OCI-LY7 (cell line): ENCODE results near the gene FGR. TPM values are rescaled to one million over a fixed set of nuclear protein-coding genes. Genes with fewer than 3 reads are reported as not detected.
A peak's percentile ranks its signal among the peaks of the same experiment; 100 is the strongest.

ENCODE experiments used
- BruUV-seq: library from RNA; stranded (reverse); fragments of 400-500 nt; replicated peaks from 2 replicates; lab custom pipeline; 2021; lab: Mats Ljungman, UMichigan
- CTCF ChIA-PET: fragments of 300-600 bp; sonication (Branson Sonifier 250); formaldehyde crosslinking; loops from one replicate; lab custom pipeline; 2022; ENCODE audit warnings: antibody characterized with exemption; ENCODE audit not compliant: unreplicated experiment; lab: Charles Lee
- POLR2A ChIA-PET: fragments of 300-600 bp; sonication (Branson Sonifier 250); formaldehyde crosslinking; loops from one replicate; lab custom pipeline; 2022; ENCODE audit warnings: antibody characterized with exemption; lab: Charles Lee
- DNase-seq: peaks from one replicate; pipeline ENCODE4 v3.0.0-alpha.2; 2015; ENCODE audit warnings: low spot score
- H2AFZ ChIP-seq: fragments of 200-600 bp; sonication (generic), shearing (Covaris generic); 2 replicates; pipeline ENCODE4 v1.6.1; 2014; ENCODE audit warnings: mild to moderate bottlenecking, antibody characterized with exemption, low read length, moderate library complexity
- H3K27ac ChIP-seq: fragments of 200-600 bp; sonication (generic); 2 replicates; pipeline ENCODE4 v1.5.1; 2014; ENCODE audit warnings: mixed run types, low read depth, mild to moderate bottlenecking, moderate library complexity, low read length, inconsistent platforms; ENCODE audit not compliant: poor library complexity, severe bottlenecking
- H3K36me3 ChIP-seq: fragments of 200-600 bp; sonication (generic); 2 replicates; pipeline ENCODE4 v1.6.1; 2014; ENCODE audit warnings: mild to moderate bottlenecking, antibody characterized with exemption, low read length, moderate library complexity, mixed read lengths; ENCODE audit not compliant: insufficient read depth
- H3K4me1 ChIP-seq: fragments of 200-600 bp; sonication (generic); 2 replicates; pipeline ENCODE4 v1.5.1; 2014; ENCODE audit warnings: mild to moderate bottlenecking, low read length; ENCODE audit not compliant: insufficient read depth, poor library complexity, severe bottlenecking
- H3K4me2 ChIP-seq: fragments of 200-600 bp; sonication (generic); 2 replicates; pipeline ENCODE4 v1.6.1; 2014; ENCODE audit warnings: mild to moderate bottlenecking, low read length
- H3K4me3 ChIP-seq: fragments of 200-600 bp; sonication (generic); 2 replicates; pipeline ENCODE4 v1.5.1; 2014; ENCODE audit warnings: mild to moderate bottlenecking, low read depth, low read length; ENCODE audit not compliant: poor library complexity, severe bottlenecking
- H3K79me2 ChIP-seq: fragments of 200-600 bp; sonication (generic); 2 replicates; pipeline ENCODE4 v1.6.1; 2016; ENCODE audit warnings: low read depth, mild to moderate bottlenecking, low read length, moderate library complexity, mixed read lengths; ENCODE audit not compliant: insufficient read depth
- H3K9me2 ChIP-seq: fragments of 200-600 bp; sonication (generic); 2 replicates; pipeline ENCODE4 v1.6.1; 2016; ENCODE audit warnings: mild to moderate bottlenecking, low read length, mixed read lengths; ENCODE audit not compliant: insufficient read depth
- H3K9me3 ChIP-seq: fragments of 200-600 bp; sonication (generic); 2 replicates; pipeline ENCODE4 v1.6.1; 2014; ENCODE audit warnings: mild to moderate bottlenecking, mixed run types, low read length, mixed read lengths
- H4K20me1 ChIP-seq: fragments of 200-600 bp; sonication (generic); 2 replicates; pipeline ENCODE4 v1.6.1; 2014; ENCODE audit warnings: mild to moderate bottlenecking, antibody characterized with exemption, low read length, moderate library complexity, mixed read lengths; ENCODE audit not compliant: insufficient read depth
- CTCF ChIP-seq: fragments of 200-600 bp; sonication (generic); conservative IDR thresholded peaks from 2 replicates; pipeline ENCODE4 v1.5.1; 2014; ENCODE audit warnings: mild to moderate bottlenecking, antibody characterized with exemption, low read length, moderate library complexity, mixed read lengths
- EZH2phosphoT487 ChIP-seq: fragments of 200-600 bp; sonication (generic); IDR thresholded peaks from 2 replicates; pipeline ENCODE4 v1.6.1; 2018; ENCODE audit warnings: low read depth, borderline replicate concordance, mild to moderate bottlenecking, mixed run types, antibody characterized with exemption, low read length, moderate library complexity, mixed read lengths
- intact Hi-C: fragments of 100-400 bp; cut with micrococcal nuclease; formaldehyde crosslinking; loops from one replicate; pipeline ENCODE4 v1.10.0; 2022; ENCODE audit not compliant: unreplicated experiment
- total RNA-seq, 2 experiments: library from RNA; depleted of rRNA in 1 of 2; stranded (reverse); fragments of >200 nt in 1 of 2; shearing (Covaris generic) in 1 of 2; gene quantifications; 2 replicates each; pipeline ENCODE4 v1.2.3, GENCODE V29; 2014 to 2022

The FGR gene
- total RNA-seq, 2 experiments from 2014 or later = 1.2 to 2.2 TPM

GRCh38 chr1:27662261-27662660 lies 27.3 kb upstream of the FGR start:
- Histone ChIP-seq H3K9me2 (no peaks in the 10 kb centered on the region), H3K9me3 (no peaks in the 10 kb centered on the region), H3K36me3 (no peaks in the 10 kb centered on the region), H3K27ac (peak overlapping the region; percentile 85), H3K4me1 (peaks cover 55% of the 10 kb centered on the region), H4K20me1 (no peaks in the 10 kb centered on the region), H3K4me3 (peak overlapping the region; percentile 54), H3K4me2 (peak overlapping the region; percentile 90), H3K79me2 (no peaks in the 10 kb centered on the region), H2AFZ (peak overlapping the region; percentile 65; the same call in 1 of the 2 replicates)
- TF ChIP-seq CTCF (no peak), EZH2phosphoT487 (no peak)
- BruUV-seq = no TSS peak
- CTCF ChIA-PET = interaction anchor here (0.6 to 1.9 kb wide), 4 partner anchors 19 to 366 kb away, joined by 3 to 26 read pairs (median 6); no protein-coding TSS in a partner anchor
- POLR2A ChIA-PET = interaction anchor here (0.7 to 3.8 kb wide), 8 partner anchors 13 to 501 kb away, joined by 3 to 34 read pairs (median 5); no protein-coding TSS in a partner anchor
- intact Hi-C loops = loop anchor here (2.0 to 10.0 kb wide), 3 partner anchors 31 to 337 kb away; partner anchors contain the start of gene TMEM222
- no peak for DNase-seq

GRCh38 chr1:27661412-27662075 lies 26.6 kb upstream of the FGR start:
- no peak for DNase-seq

More at GRCh38 chr1:27661412-27662075, 26.6 kb upstream of the FGR start:
- CTCF ChIA-PET = interaction anchor here (0.6 to 1.9 kb wide), 5 partner anchors 52 to 367 kb away, joined by 3 to 26 read pairs (median 4); no protein-coding TSS in a partner anchor
- H2AFZ ChIP-seq = no peak overlapping the region
- POLR2A ChIA-PET = interaction anchor here (0.6 to 3.8 kb wide), 12 partner anchors 10 to 500 kb away, joined by 3 to 34 read pairs (median 4); no protein-coding TSS in a partner anchor
- H3K4me2 ChIP-seq = no peak overlapping the region; the same call in 1 of the 2 replicates
- peaks cover 55% of the 10 kb centered on the region for H3K4me1 ChIP-seq
- TF ChIP-seq CTCF (no peak), EZH2phosphoT487 (no peak)
- intact Hi-C loops = loop anchor here (2.0 to 10.0 kb wide), 3 partner anchors 31 to 337 kb away; partner anchors contain the start of gene TMEM222
- no peak overlapping the region for H3K4me3 ChIP-seq
- H3K36me3 ChIP-seq = no peaks in the 10 kb centered on the region
- BruUV-seq = no TSS peak
- no peaks in the 10 kb centered on the region for H3K9me3 ChIP-seq
- H3K79me2 ChIP-seq = no peaks in the 10 kb centered on the region
- H4K20me1 ChIP-seq = no peaks in the 10 kb centered on the region
- no peaks in the 10 kb centered on the region for H3K9me2 ChIP-seq
- peak overlapping the region; percentile 38 for H3K27ac ChIP-seq
